GM12864 (cell line): ENCODE measurements around the gene ENO4.

Source experiments
- DNase-seq: peaks from one replicate; pipeline ENCODE4 v3.0.0-alpha.2; 2011; ENCODE audit warnings: low read depth
- H3K4me3 ChIP-seq: 2 replicates; pipeline ENCODE4 v1.5.1; 2011; ENCODE audit warnings: mild to moderate bottlenecking, low read depth, low read length, control low read depth
- TF ChIP-seq, protein P1 (sequence below): IDR thresholded peaks from 2 replicates; pipeline ENCODE4 v1.5.1; 2011; ENCODE audit warnings: low read depth, mild to moderate bottlenecking, moderate library complexity, low read length, control low read depth, inconsistent platforms; ENCODE audit errors: missing control alignments

ENO4 gene

GRCh38 chr10:116878123-116878522 is 28.8 kb downstream of the ENO4 start:
- no peak overlapping the region for H3K4me3 ChIP-seq
- TF ChIP-seq, protein P1, sequence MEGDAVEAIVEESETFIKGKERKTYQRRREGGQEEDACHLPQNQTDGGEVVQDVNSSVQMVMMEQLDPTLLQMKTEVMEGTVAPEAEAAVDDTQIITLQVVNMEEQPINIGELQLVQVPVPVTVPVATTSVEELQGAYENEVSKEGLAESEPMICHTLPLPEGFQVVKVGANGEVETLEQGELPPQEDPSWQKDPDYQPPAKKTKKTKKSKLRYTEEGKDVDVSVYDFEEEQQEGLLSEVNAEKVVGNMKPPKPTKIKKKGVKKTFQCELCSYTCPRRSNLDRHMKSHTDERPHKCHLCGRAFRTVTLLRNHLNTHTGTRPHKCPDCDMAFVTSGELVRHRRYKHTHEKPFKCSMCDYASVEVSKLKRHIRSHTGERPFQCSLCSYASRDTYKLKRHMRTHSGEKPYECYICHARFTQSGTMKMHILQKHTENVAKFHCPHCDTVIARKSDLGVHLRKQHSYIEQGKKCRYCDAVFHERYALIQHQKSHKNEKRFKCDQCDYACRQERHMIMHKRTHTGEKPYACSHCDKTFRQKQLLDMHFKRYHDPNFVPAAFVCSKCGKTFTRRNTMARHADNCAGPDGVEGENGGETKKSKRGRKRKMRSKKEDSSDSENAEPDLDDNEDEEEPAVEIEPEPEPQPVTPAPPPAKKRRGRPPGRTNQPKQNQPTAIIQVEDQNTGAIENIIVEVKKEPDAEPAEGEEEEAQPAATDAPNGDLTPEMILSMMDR, result no peak
- no peak for DNase-seq

GRCh38 chr10:116879817-116880216 is 30.5 kb downstream of the ENO4 start:
- TF ChIP-seq, protein P1, result no peak
- H3K4me3 ChIP-seq, result no peak overlapping the region
- DNase-seq, result no peak

- TF ChIP-seq, protein P1, result no peak
- DNase-seq, result no peak
- H3K4me3 ChIP-seq, result no peak overlapping the region
Measured at GRCh38 chr10:116880716-116881482, 31.6 kb downstream of the ENO4 start.

DNA sequence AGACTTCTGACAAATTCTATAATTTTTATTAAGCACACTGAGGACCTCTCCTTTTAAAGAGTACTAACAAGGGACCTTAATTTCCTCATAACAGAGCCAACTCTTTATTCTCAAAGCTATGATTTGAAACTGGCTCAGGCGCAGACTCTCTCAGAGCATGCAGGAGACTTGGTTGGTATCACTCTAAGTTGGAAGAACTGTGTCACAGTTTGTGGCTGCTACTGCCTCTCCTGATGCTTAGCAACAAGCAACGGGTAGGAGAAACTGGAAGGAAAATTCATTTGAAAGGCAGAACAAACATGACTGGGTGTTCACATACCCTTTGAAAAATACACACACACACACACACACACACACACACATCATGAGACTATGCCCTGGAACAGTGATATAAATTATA is 33.3 kb downstream of the ENO4 start:
- TF ChIP-seq, protein P1, result no peak
- H3K4me3 ChIP-seq, result no peak overlapping the region
- DNase-seq, result no peak

- H3K4me3 ChIP-seq, result no peak overlapping the region
- TF ChIP-seq, protein P1, result no peak
- DNase-seq, result no peak
Measured at GRCh38 chr10:116886772-116887171, 37.5 kb downstream of the ENO4 start.

DNA sequence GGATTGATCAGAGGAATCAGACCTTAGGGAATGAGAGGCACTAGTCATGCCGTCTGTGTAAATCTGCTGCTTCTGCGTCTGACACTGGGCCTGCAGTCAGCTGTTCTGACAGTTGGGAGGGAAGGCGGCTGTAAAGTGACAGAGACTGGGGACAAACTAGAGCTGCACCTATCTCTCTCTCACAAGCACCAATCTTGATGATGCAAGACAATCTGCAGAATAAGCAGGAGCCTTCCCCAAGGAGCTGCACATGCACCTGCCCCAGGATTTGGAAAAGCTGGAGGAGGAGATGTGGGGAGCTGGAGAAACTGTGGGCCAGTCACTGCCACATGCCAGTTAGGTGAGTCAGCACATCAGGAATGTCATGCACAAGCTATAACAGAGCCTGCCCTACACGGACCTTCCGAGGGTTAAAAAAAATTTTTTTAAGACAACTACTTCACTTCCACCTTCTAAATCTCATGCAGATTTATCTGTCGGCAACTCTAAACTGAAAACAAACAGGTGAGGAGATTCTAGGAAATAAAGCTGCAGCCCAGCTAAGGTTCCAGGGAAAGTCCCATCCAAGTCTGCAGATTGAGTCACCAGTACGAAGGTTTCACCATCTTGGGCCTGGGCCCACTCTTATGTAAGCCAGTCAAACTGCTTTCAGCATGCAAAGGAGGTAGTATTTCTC is 39.2 kb downstream of the ENO4 start:
- no peak for DNase-seq
- TF ChIP-seq, protein P1, result no peak
- H3K4me3 ChIP-seq, result no peak overlapping the region

DNA sequence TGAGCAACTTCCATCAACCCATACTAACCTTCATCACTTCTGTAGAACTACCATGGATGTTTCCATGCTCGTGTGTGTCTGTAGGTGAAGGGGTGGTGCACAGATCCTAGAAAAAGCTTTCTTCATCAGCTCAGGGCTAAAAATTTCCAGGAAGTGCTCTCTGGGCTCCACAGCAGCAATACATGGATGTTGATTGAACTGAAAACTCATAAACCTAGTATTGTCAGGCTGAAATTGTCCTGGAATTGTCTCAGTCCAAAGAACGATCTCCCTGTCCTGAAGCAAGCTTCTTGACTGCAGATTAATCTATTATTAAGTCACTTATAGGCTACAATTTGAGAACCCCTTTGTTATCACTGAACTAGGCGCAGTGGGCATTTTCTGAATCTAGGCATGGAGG is 39.8 kb downstream of the ENO4 start:
- TF ChIP-seq, protein P1, result no peak
- H3K4me3 ChIP-seq, result no peak overlapping the region
- no peak for DNase-seq
